Smooth muscle cell (in vitro differentiated cells): ENCODE results near the gene SUSD6. TPM values are rescaled to one million over a fixed set of nuclear protein-coding genes. Genes with fewer than 3 reads are reported as not detected.

ENCODE experiments used
- DNase-seq: peaks from one replicate; lab custom pipeline; 2025; ENCODE audit not compliant: unreplicated experiment; lab: John Stamatoyannopoulos, UW
- H2AFZ ChIP-seq: fragments of 200-600 bp; sonication (generic); 2 replicates; pipeline ENCODE4 v1.6.0; 2016; ENCODE audit warnings: antibody characterized with exemption, low read depth, mild to moderate bottlenecking
- H3F3A ChIP-seq: fragments of 200-600 bp; sonication (generic); 2 replicates; pipeline ENCODE4 v1.6.0; 2017; ENCODE audit warnings: antibody characterized with exemption, low read depth
- H3K27ac ChIP-seq: fragments of 200-600 bp; sonication (generic); 2 replicates; pipeline ENCODE4 v1.5.1; 2016; ENCODE audit warnings: low read depth, mild to moderate bottlenecking
- H3K27me3 ChIP-seq: fragments of 200-600 bp; sonication (generic); 2 replicates; pipeline ENCODE4 v1.6.1; 2016; ENCODE audit warnings: low read depth, mild to moderate bottlenecking
- H3K36me3 ChIP-seq: fragments of 200-600 bp; sonication (generic); 2 replicates; pipeline ENCODE4 v1.5.1; 2016; ENCODE audit warnings: low read depth
- H3K4me1 ChIP-seq: fragments of 200-600 bp; sonication (generic); 2 replicates; pipeline ENCODE4 v1.5.1; 2016; ENCODE audit warnings: low read depth
- H3K4me2 ChIP-seq: fragments of 200-600 bp; sonication (generic); 2 replicates; pipeline ENCODE4 v1.6.0; 2016; ENCODE audit warnings: mild to moderate bottlenecking
- H3K4me3 ChIP-seq: fragments of 200-600 bp; sonication (generic); 2 replicates; pipeline ENCODE4 v1.5.1; 2016; ENCODE audit warnings: mild to moderate bottlenecking
- H3K79me2 ChIP-seq: fragments of 200-600 bp; sonication (generic); 2 replicates; pipeline ENCODE4 v1.6.0; 2016; ENCODE audit warnings: low read depth, mild to moderate bottlenecking
- H3K9ac ChIP-seq: fragments of 200-600 bp; sonication (generic); 2 replicates; pipeline ENCODE4 v1.6.0; 2016; ENCODE audit warnings: low read depth
- H3K9me3 ChIP-seq: fragments of 200-600 bp; sonication (generic); replicated peaks from 2 replicates; pipeline ENCODE4 v1.5.1; 2016; ENCODE audit warnings: low read depth
- H4K20me1 ChIP-seq: fragments of 200-600 bp; sonication (generic); 2 replicates; pipeline ENCODE4 v1.6.0; 2016; ENCODE audit warnings: low read depth
- WGBS: methylation state at CpG from one replicate; pipeline ENCODE4 v1.1.7; 2016; ENCODE audit warnings: low lambda C conversion rate; 5-methylcytosine and 5-hydroxymethylcytosine counted together
- polyA plus RNA-seq: library from polyadenylated mRNA; unstranded; fragments of >200 nt; fragmentation: Nextera tagmentation; extraction: Ambion mirVana; gene quantifications from 2 replicates; pipeline ENCODE4 v1.2.1, GENCODE V29; 2016
- total RNA-seq: library from RNA; depleted of rRNA; stranded (reverse); fragments of >200 nt; gene quantifications from 2 replicates; pipeline ENCODE4 v1.2.3, GENCODE V29; 2014
- TF ChIP-seq, protein P1 (sequence below): fragments of 200-600 bp; sonication (generic); IDR thresholded peaks from 2 replicates; pipeline ENCODE4 v1.5.1; 2017; ENCODE audit warnings: borderline replicate concordance, mild to moderate bottlenecking, antibody characterized with exemption; ENCODE audit not compliant: insufficient read depth, poor library complexity, severe bottlenecking

The SUSD6 gene
- total and polyA plus RNA-seq, 2 experiments from 2014 or later, result 15.8 to 25.9 TPM

DNA sequence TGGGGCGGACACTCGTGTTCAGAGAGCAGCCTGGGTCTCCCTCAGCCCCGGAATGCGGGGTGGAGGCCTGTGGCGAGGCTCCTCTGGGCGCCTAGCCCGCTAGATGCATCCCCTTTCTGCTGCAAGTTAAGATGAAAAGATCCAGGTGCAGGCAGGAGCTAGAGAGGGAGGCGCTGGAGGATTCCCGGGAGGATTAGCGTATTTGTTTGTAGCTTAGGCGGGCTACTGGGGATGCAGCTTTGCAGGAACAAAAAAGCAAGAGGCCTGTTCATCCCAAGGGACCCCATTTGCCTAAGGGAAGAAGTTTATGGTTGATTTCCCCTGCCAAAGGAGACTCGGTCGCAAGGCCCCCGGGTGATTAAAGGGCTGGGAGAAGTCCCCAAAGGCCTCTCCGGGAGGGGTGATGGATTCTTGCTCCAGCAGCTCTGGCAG, 37.5 kb upstream of the SUSD6 start:
- Histone ChIP-seq H3K27ac (no peak overlapping the region), H3K4me1 (no peaks in the 10 kb centered on the region), H3F3A (no peaks in the 10 kb centered on the region), H4K20me1 (no peaks in the 10 kb centered on the region), H3K4me3 (no peak overlapping the region), H3K9ac (no peak overlapping the region), H2AFZ (no peak overlapping the region), H3K79me2 (no peaks in the 10 kb centered on the region), H3K27me3 (peaks cover 77% of the 10 kb centered on the region), H3K36me3 (no peaks in the 10 kb centered on the region), H3K9me3 (no peaks in the 10 kb centered on the region), H3K4me2 (peak overlapping the region; percentile 88)
- 20% methylated on average over 15 of the region's 15 CpGs for WGBS
- DNase-seq, result no peak
- TF ChIP-seq, protein P1, sequence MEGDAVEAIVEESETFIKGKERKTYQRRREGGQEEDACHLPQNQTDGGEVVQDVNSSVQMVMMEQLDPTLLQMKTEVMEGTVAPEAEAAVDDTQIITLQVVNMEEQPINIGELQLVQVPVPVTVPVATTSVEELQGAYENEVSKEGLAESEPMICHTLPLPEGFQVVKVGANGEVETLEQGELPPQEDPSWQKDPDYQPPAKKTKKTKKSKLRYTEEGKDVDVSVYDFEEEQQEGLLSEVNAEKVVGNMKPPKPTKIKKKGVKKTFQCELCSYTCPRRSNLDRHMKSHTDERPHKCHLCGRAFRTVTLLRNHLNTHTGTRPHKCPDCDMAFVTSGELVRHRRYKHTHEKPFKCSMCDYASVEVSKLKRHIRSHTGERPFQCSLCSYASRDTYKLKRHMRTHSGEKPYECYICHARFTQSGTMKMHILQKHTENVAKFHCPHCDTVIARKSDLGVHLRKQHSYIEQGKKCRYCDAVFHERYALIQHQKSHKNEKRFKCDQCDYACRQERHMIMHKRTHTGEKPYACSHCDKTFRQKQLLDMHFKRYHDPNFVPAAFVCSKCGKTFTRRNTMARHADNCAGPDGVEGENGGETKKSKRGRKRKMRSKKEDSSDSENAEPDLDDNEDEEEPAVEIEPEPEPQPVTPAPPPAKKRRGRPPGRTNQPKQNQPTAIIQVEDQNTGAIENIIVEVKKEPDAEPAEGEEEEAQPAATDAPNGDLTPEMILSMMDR, result no peak

DNA sequence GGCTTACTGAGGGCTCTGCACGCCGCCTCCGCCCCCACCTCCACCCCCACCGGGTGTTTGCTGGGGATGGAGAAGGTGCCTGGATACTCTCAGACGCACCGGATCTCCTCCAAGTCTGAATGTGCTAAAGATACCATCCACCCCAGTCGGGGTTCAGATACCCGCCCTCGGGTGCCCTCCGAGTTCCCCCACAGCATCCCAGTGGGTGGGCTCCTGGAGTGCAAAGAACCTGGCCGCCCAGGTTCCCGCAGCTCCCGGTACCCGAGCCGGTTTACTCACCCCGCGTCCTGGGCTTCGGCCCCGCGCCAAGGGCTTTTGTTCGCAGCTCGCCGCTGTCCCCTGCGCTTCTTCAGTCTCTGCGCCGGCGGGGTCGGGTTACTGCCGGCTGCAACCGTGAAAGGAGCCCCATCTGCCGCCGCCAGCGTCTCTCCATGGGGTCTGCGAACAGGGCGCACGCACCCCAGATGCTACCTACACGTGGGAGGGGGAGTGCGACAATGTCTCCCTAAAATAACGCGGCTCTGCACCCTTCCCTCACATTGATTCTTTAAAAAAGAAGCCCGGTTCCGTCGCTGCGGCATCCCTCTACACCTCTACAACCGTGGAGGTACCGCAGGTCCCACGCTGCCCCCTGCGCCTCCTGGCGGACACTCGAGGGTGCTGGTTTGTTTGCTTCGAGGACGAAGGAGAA, 37.0 kb upstream of the SUSD6 start, which contains the start of gene CCDC177:
Gene CCDC177 (minus strand): TSS at position 609 of the 691 bp plus-strand sequence. CDS start 1,249 bp downstream, outside the sequence.
- Histone ChIP-seq H2AFZ (peak within 1 kb of the TSS; percentile 51), H3K9ac (no peak within 1 kb of the TSS), H3K4me1 (no peaks in the 10 kb centered on the region), H3K27ac (no peak within 1 kb of the TSS), H3K79me2 (no peaks in the 10 kb centered on the region), H3K9me3 (no peaks in the 10 kb centered on the region), H3K4me3 (peak within 1 kb of the TSS; percentile 52), H3K27me3 (peaks cover 71% of the 10 kb centered on the region), H3K4me2 (peak within 1 kb of the TSS; percentile 88), H3K36me3 (no peaks in the 10 kb centered on the region), H3F3A (no peaks in the 10 kb centered on the region), H4K20me1 (no peaks in the 10 kb centered on the region)
- TF ChIP-seq, protein P1, result peak; percentile 94
- DNase-seq, result peak; percentile 40
- 3% methylated on average over 46 of the region's 52 CpGs for WGBS

DNA sequence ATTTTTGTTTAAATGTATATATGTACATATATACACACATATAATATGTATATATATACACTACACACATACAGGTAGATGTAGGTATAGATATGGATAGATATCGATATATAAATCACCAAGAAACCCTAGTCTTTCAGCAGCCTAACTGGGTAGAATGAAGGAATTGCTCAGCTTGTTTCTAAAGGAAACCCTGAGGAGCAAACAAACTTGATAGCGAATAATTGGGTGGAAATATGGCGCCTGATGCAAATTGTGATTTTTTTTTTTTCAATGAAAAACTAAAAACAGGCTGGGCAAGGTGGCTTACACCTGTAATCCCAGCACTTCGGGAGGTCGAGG, 36.5 kb upstream of the SUSD6 start:
- no peak overlapping the region for H3K27ac ChIP-seq
- H3K27me3 ChIP-seq, result peaks cover 66% of the 10 kb centered on the region
- no peaks in the 10 kb centered on the region for H3K79me2 ChIP-seq

More for the DNA sequence above, 36.5 kb upstream of the SUSD6 start:
- Histone ChIP-seq H3K9ac (no peak overlapping the region), H4K20me1 (no peaks in the 10 kb centered on the region), H3K4me1 (no peaks in the 10 kb centered on the region), H3K9me3 (no peaks in the 10 kb centered on the region), H3K4me2 (peak overlapping the region; percentile 88), H3K36me3 (no peaks in the 10 kb centered on the region), H3F3A (no peaks in the 10 kb centered on the region), H3K4me3 (peak overlapping the region; percentile 52), H2AFZ (no peak overlapping the region)
- TF ChIP-seq, protein P1, result no peak
- DNase-seq, result no peak
- 46% methylated on average over 5 of the region's 5 CpGs for WGBS
